Measurements from ENCODE around the gene RNF166.

RNF166 gene

GRCh38 chr16:88706229-88706964 is at the start of gene RNF166, which contains the start of gene CTU2:
TSS of gene RNF166 (minus strand) at chr16:88706408. CDS start at chr16:88706325, 83 bp downstream.
TSS of gene CTU2 (plus strand) at chr16:88706503. CDS start at chr16:88706531, 28 bp downstream.
- DNase-seq (ENCODE audit: low spot score), result peak; percentile 86

- DNase-seq (ENCODE audit: low spot score), result no peak
Measured at GRCh38 chr16:88754912-88755744, 48.9 kb upstream of the RNF166 start.

- no peak for DNase-seq (ENCODE audit: low spot score)
Measured at GRCh38 chr16:88754109-88754911, 48.1 kb upstream of the RNF166 start.

GRCh38 chr16:88753602-88754001 is 47.4 kb upstream of the RNF166 start:
- DNase-seq (ENCODE audit: low spot score), result no peak

GRCh38 chr16:88753191-88753590 is 47.0 kb upstream of the RNF166 start:
- no peak for DNase-seq (ENCODE audit: low spot score)

- no peak for DNase-seq (ENCODE audit: low spot score)
Measured at GRCh38 chr16:88752386-88753002, 46.3 kb upstream of the RNF166 start.

GRCh38 chr16:88750854-88751253 is 44.6 kb upstream of the RNF166 start:
- DNase-seq (ENCODE audit: low spot score), result no peak

- DNase-seq (ENCODE audit: low spot score), result no peak
Measured at GRCh38 chr16:88749358-88749757, 43.1 kb upstream of the RNF166 start.

GRCh38 chr16:88748364-88748763 is 42.2 kb upstream of the RNF166 start:
- no peak for DNase-seq (ENCODE audit: low spot score)

- no peak for DNase-seq (ENCODE audit: low spot score)
Measured at GRCh38 chr16:88747588-88748301, 41.5 kb upstream of the RNF166 start.

GRCh38 chr16:88746506-88746905 is 40.3 kb upstream of the RNF166 start:
- DNase-seq (ENCODE audit: low spot score), result no peak

GRCh38 chr16:88744577-88745521 is 38.6 kb upstream of the RNF166 start:
- DNase-seq (ENCODE audit: low spot score), result no peak

GRCh38 chr16:88743693-88744576 is 37.7 kb upstream of the RNF166 start:
- peak; percentile 51 for DNase-seq (ENCODE audit: low spot score)

GRCh38 chr16:88742896-88743605 is 36.8 kb upstream of the RNF166 start:
- no peak for DNase-seq (ENCODE audit: low spot score)

GRCh38 chr16:88741368-88741767 is 35.2 kb upstream of the RNF166 start:
- no peak for DNase-seq (ENCODE audit: low spot score)

GRCh38 chr16:88740727-88741055 is 34.5 kb upstream of the RNF166 start:
- DNase-seq (ENCODE audit: low spot score), result no peak

GRCh38 chr16:88739977-88740726 is 33.9 kb upstream of the RNF166 start:
- DNase-seq (ENCODE audit: low spot score), result no peak
